Stimulated activated CD4-positive, alpha-beta T cell treated with anti-CD3 and anti-CD28 coated beads, Interleukin-1b, Interleukin-23, amount 100 ng/mL, for 48 hours (primary cell): ENCODE measurements around the gene RALGPS2.
A peak's percentile ranks its signal among the peaks of the same experiment; 100 is the strongest.
"Not testable (repeated sequence)": the region's sequence is repeated elsewhere in the genome, so short reads cannot be mapped to it uniquely, and the experiment has no call there.

ENCODE experiments used
- DNase-seq: peaks from one replicate; pipeline ENCODE4 v3.0.0-alpha.2; 2020

RALGPS2 gene

GRCh38 chr1:178946855-178947676 is 222.0 kb downstream of the RALGPS2 start:
- DNase-seq, result no peak

- no peak for DNase-seq
These were observed 222.6 kb downstream of the RALGPS2 start for GRCh38 chr1:178947677-178947981.

GRCh38 chr1:178948676-178949075 is 223.6 kb downstream of the RALGPS2 start:
- no peak for DNase-seq

- DNase-seq, result not testable (repeated sequence)
These were observed 224.8 kb downstream of the RALGPS2 start for GRCh38 chr1:178949866-178950265.

- DNase-seq, result no peak
These were observed 226.6 kb downstream of the RALGPS2 start for GRCh38 chr1:178951600-178951999.

- no peak for DNase-seq
These were observed 228.0 kb downstream of the RALGPS2 start for GRCh38 chr1:178953034-178953433.

- no peak for DNase-seq
These were observed 228.7 kb downstream of the RALGPS2 start for GRCh38 chr1:178953538-178954324.

GRCh38 chr1:178954325-178954690 is 229.3 kb downstream of the RALGPS2 start:
- DNase-seq, result no peak

- DNase-seq, result no peak
These were observed 229.9 kb downstream of the RALGPS2 start for GRCh38 chr1:178954937-178955336.

GRCh38 chr1:178955391-178955954 is 230.4 kb downstream of the RALGPS2 start:
- no peak for DNase-seq

- DNase-seq, result no peak
These were observed 233.4 kb downstream of the RALGPS2 start for GRCh38 chr1:178958491-178958890.

GRCh38 chr1:178959543-178960460 is 234.8 kb downstream of the RALGPS2 start:
- DNase-seq, result peak; percentile 16

- no peak for DNase-seq
These were observed 235.6 kb downstream of the RALGPS2 start for GRCh38 chr1:178960482-178961240.

GRCh38 chr1:178961331-178961730 is 236.3 kb downstream of the RALGPS2 start:
- DNase-seq, result no peak

- no peak for DNase-seq
These were observed 236.8 kb downstream of the RALGPS2 start for GRCh38 chr1:178961868-178962267.

GRCh38 chr1:178962853-178963711 is 238.0 kb downstream of the RALGPS2 start:
- no peak for DNase-seq

GRCh38 chr1:178964469-178965330 is 239.7 kb downstream of the RALGPS2 start:
- no peak for DNase-seq

- DNase-seq, result no peak
These were observed 241.3 kb downstream of the RALGPS2 start for GRCh38 chr1:178966312-178966711.

- DNase-seq, result no peak
These were observed 244.4 kb downstream of the RALGPS2 start for GRCh38 chr1:178969226-178969987.
